Mesendoderm (in vitro differentiated cells): ENCODE data around the gene TNFSF15.

Source experiments
- DNase-seq: peaks from one replicate; pipeline ENCODE4 v3.0.0; 2013
- H2AK5ac ChIP-seq: 2 replicates; pipeline ENCODE4 v1.6.1; 2013; ENCODE audit warnings: low read length, inconsistent platforms
- H2BK120ac ChIP-seq: 2 replicates; pipeline ENCODE4 v1.6.1; 2013; ENCODE audit warnings: low read depth, mild to moderate bottlenecking, low read length, moderate library complexity, mixed read lengths
- H2BK15ac ChIP-seq: replicated peaks from 2 replicates; pipeline ENCODE4 v1.6.1; 2013; ENCODE audit warnings: low read depth, mild to moderate bottlenecking, moderate library complexity
- H2BK5ac ChIP-seq: 2 replicates; pipeline ENCODE4 v1.6.1; 2013; ENCODE audit warnings: low read length, inconsistent platforms
- H3K18ac ChIP-seq: 2 replicates; pipeline ENCODE4 v1.6.1; 2013; ENCODE audit warnings: mild to moderate bottlenecking, low read length, mixed read lengths
- H3K23ac ChIP-seq: one replicate; pipeline ENCODE4 v1.6.1; 2013; ENCODE audit warnings: low read length
- H3K27ac ChIP-seq: 2 replicates; pipeline ENCODE4 v1.5.1; 2013; ENCODE audit warnings: low read depth, mild to moderate bottlenecking, inconsistent platforms, low read length, moderate library complexity
- H3K27me3 ChIP-seq: 2 replicates; pipeline ENCODE4 v1.6.1; 2013; ENCODE audit warnings: low read length, control low read depth, mild to moderate bottlenecking, inconsistent platforms; ENCODE audit not compliant: insufficient read depth, poor library complexity
- H3K36me3 ChIP-seq: 2 replicates; pipeline ENCODE4 v1.6.1; 2013; ENCODE audit warnings: low read length, inconsistent platforms; ENCODE audit not compliant: control insufficient read depth, insufficient read depth
- H3K4ac ChIP-seq: one replicate; pipeline ENCODE4 v1.6.1; 2013; ENCODE audit warnings: low read depth, mild to moderate bottlenecking, low read length, moderate library complexity
- H3K4me1 ChIP-seq: 2 replicates; pipeline ENCODE4 v1.6.1; 2013; ENCODE audit warnings: low read depth, low read length, inconsistent platforms; ENCODE audit not compliant: control insufficient read depth
- H3K4me2 ChIP-seq: 2 replicates; pipeline ENCODE4 v1.6.1; 2013; ENCODE audit warnings: low read length
- H3K4me3 ChIP-seq: 2 replicates; pipeline ENCODE4 v1.5.1; 2013; ENCODE audit warnings: mild to moderate bottlenecking, low read length
- H3K56ac ChIP-seq: one replicate; pipeline ENCODE4 v1.6.1; 2013; ENCODE audit warnings: low read length
- H3K79me1 ChIP-seq: 2 replicates; pipeline ENCODE4 v1.6.1; 2013; ENCODE audit warnings: low read length, inconsistent platforms
- H3K79me2 ChIP-seq: 2 replicates; pipeline ENCODE4 v1.6.1; 2013; ENCODE audit warnings: mild to moderate bottlenecking, low read length; ENCODE audit not compliant: control insufficient read depth, insufficient read depth
- H3K9ac ChIP-seq: 2 replicates; pipeline ENCODE4 v1.6.1; 2013; ENCODE audit warnings: low read length, inconsistent platforms
- H4K5ac ChIP-seq: one replicate; pipeline ENCODE4 v1.6.1; 2013; ENCODE audit warnings: low read length
- H4K8ac ChIP-seq: one replicate; pipeline ENCODE4 v1.6.1; 2013; ENCODE audit warnings: low read depth, mild to moderate bottlenecking, control low read depth, low read length, moderate library complexity
- WGBS: extraction: QIAGEN DNeasy Blood & Tissue Kit; methylation state at CpG from one replicate; pipeline ENCODE4 v1.1.7; 2013; ENCODE audit warnings: low lambda C conversion rate, missing lambda C conversion rate; ENCODE audit not compliant: insufficient coverage; ENCODE audit errors: extremely low coverage; 5-methylcytosine and 5-hydroxymethylcytosine counted together

TNFSF15 gene

DNA sequence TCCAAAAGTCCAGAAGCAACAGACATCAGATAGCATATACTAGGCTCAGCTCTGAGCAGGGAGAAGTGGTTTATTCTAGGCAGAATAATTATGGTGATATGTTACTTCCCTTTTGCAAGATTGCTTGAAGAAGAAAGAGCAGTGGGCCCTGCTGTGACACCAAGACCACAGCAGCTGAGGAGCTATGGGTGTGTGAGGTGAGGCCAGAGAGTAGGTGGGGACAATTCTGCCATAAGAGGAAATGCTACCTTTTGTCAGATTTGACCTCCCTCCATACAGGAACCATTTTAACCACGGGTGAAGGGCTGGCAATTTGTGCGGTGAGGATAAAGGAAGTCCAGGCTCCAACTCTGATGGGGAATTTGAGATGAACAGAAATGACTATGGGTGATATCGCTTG, 51.3 kb downstream of the TNFSF15 start:
- no peak overlapping the region for H3K23ac ChIP-seq
- no peak overlapping the region for H3K56ac ChIP-seq

DNA sequence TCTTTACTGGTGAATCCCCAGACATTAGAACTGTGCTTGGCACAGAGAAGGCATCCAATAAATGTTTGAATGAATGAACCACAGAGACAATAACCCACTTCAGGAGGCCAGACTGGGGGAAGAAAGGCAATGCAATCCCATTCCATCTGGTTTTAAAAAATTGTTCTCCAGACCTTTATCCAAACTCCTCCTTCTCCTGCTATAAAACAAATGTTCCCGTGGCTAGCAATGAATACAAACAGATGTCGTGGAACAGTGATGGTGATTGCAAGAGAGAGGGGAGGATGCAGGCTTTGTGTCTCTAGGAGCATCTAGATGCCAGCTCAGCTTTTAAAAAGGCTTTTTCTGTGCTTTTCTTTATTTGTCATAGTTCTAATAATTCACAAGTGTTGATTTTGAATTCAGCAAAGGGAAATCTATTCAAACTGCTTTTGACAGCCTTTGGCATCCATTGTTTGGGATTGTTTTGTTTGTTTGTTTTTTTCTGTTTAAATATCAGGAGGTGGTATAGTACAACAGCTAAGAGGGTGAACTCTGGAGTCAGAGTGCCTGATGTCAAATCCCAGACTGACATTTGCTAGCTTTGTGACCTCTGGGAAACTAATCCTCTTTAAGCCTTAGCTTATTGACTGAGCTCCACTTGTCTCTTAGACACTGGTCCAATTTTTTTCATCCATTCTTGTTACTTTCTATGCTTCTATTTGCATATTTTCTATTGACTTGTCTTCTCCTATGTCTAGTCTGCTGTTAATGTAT, 59.1 kb downstream of the TNFSF15 start:
- Histone ChIP-seq H2BK120ac (no peak overlapping the region), H3K27me3 (no peaks in the 10 kb centered on the region), H3K56ac (no peak overlapping the region), H3K4me3 (no peak overlapping the region), H2BK15ac (no peak overlapping the region), H3K79me2 (no peaks in the 10 kb centered on the region), H3K27ac (no peak overlapping the region), H3K18ac (no peak overlapping the region), H3K9ac (no peak overlapping the region), H3K4ac (no peak overlapping the region), H4K8ac (no peak overlapping the region), H2BK5ac (no peak overlapping the region), H4K5ac (no peak overlapping the region), H3K23ac (no peak overlapping the region), H3K4me1 (no peaks in the 10 kb centered on the region), H3K36me3 (no peaks in the 10 kb centered on the region), H3K79me1 (no peaks in the 10 kb centered on the region), H3K4me2 (no peak overlapping the region), H2AK5ac (no peak overlapping the region)
- DNase-seq = no peak
- no CpG with 5 or more reads among the region's 2 CpGs for WGBS

More for the DNA sequence above, 51.3 kb downstream of the TNFSF15 start:
- no peaks in the 10 kb centered on the region for H3K79me1 ChIP-seq
- no peak overlapping the region for H4K8ac ChIP-seq
- H3K9ac ChIP-seq = no peak overlapping the region
- no peaks in the 10 kb centered on the region for H3K27me3 ChIP-seq
- H3K4me3 ChIP-seq = no peak overlapping the region
- no peak overlapping the region for H2BK120ac ChIP-seq
- no peaks in the 10 kb centered on the region for H3K79me2 ChIP-seq
- DNase-seq = no peak
- H4K5ac ChIP-seq = no peak overlapping the region
- no peak overlapping the region for H3K4me2 ChIP-seq
- no peaks in the 10 kb centered on the region for H3K4me1 ChIP-seq
- H3K27ac ChIP-seq = no peak overlapping the region
- H3K4ac ChIP-seq = no peak overlapping the region
- no peak overlapping the region for H2AK5ac ChIP-seq
- no peaks in the 10 kb centered on the region for H3K36me3 ChIP-seq
- no CpG with 5 or more reads among the region's 3 CpGs for WGBS
- no peak overlapping the region for H2BK15ac ChIP-seq
- H2BK5ac ChIP-seq = no peak overlapping the region
- no peak overlapping the region for H3K18ac ChIP-seq

DNA sequence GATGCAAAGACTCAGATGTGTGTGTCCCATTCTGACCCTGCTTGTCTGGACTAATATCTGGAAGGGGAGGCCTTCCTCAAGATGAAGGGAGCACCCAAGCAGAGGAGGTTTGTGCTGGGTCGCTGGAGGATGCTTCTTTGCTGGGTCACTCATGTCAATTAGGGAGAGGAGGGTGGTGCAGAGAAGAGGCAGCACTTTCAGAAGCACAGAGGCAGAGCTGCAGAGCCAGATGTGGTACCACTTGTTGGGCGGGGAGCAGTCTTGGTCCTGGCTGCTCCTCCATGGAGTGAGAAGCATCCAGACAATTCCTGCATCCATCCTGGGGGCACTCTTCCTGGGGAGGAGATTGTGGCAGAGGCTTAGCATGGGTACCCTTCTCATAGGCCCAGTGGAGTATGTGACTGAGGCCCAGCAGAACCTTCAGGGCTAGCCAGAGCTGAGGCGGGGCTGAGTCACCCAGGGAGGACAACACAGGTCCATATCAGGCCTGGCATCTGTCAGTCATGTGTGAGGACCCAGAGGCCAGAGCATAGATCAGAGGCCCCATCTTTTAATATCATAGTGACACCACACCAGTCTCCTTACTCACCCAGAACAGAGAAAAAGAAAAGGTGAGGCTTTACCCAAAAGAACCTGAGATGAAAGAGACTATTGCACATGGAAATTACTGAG, 59.8 kb downstream of the TNFSF15 start:
- H2BK5ac ChIP-seq = no peak overlapping the region
- WGBS = no CpG with 5 or more reads among the region's 3 CpGs
- H3K27me3 ChIP-seq = no peaks in the 10 kb centered on the region
- DNase-seq = no peak
- no peak overlapping the region for H3K4me2 ChIP-seq
- no peak overlapping the region for H3K4me3 ChIP-seq
- H3K23ac ChIP-seq = no peak overlapping the region
- no peak overlapping the region for H2BK15ac ChIP-seq
- H3K9ac ChIP-seq = no peak overlapping the region
- H2BK120ac ChIP-seq = no peak overlapping the region
- no peak overlapping the region for H4K8ac ChIP-seq
- no peak overlapping the region for H3K4ac ChIP-seq
- H3K79me2 ChIP-seq = no peaks in the 10 kb centered on the region
- H3K79me1 ChIP-seq = no peaks in the 10 kb centered on the region
- H4K5ac ChIP-seq = no peak overlapping the region
- no peak overlapping the region for H3K56ac ChIP-seq
- H2AK5ac ChIP-seq = no peak overlapping the region
- H3K18ac ChIP-seq = no peak overlapping the region
- H3K36me3 ChIP-seq = no peaks in the 10 kb centered on the region
- no peaks in the 10 kb centered on the region for H3K4me1 ChIP-seq
- H3K27ac ChIP-seq = no peak overlapping the region

DNA sequence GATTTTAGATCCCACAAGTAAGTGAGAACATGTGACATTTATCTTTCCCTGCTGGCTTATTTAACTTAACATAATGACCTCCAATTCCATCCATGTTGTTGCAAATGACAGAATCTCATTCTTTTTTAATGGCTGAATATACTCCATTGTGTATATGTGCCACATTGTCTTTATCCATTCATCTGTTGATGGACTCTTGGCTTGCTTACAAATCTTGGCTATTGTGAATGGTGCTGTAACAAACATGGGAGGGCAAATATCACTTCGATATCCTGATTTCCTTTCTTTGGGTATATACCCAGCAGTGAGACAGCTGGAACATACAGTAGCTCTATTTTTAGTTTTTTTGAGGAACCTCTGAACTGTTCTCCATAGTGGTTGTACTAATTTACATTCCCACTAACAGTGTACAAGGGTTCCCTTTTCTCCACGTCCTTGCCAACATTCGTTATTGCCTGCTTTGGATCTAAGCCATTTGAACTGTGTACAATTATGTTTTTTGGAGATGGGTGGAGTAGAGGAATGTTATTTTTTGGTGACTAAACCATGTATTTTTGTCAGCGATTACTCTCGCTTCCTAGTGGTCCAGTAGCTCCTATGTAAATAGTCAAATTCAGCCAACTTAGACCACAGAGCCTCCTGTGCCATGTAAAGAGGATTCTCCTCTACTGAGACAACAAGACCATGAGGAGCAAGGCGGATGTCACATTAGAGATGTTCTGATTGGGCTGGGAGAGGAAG, 60.6 kb downstream of the TNFSF15 start:
- Histone ChIP-seq H2BK15ac (no peak overlapping the region), H2BK5ac (no peak overlapping the region), H3K4me3 (no peak overlapping the region), H3K27me3 (no peaks in the 10 kb centered on the region), H3K79me2 (no peaks in the 10 kb centered on the region), H3K79me1 (no peaks in the 10 kb centered on the region), H4K8ac (no peak overlapping the region), H2BK120ac (no peak overlapping the region), H3K23ac (no peak overlapping the region), H3K27ac (no peak overlapping the region), H3K36me3 (no peaks in the 10 kb centered on the region), H3K9ac (no peak overlapping the region), H3K18ac (no peak overlapping the region), H2AK5ac (no peak overlapping the region), H3K4ac (no peak overlapping the region), H3K56ac (no peak overlapping the region), H3K4me2 (no peak overlapping the region), H4K5ac (no peak overlapping the region), H3K4me1 (no peaks in the 10 kb centered on the region)
- WGBS = no CpG with 5 or more reads among the region's 6 CpGs
- DNase-seq = no peak

DNA sequence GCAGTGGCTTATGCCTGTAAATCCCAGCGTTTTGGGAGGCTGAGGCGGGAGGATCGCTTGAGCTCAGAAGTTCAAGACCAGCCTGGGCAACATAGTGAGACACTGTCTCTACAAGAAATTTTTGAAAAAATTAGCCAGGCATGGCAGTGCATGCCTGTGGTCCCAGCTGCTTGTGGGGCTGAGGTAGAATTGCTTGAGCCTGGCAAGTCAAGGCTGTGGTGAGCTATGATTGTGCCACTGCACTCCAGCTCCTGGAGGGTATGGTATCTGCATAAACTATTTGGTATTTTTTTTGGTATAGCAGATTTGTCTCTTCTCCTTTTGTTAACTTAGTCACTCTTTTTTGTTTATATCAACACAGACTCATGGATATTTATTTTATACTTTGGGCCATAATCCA, 62.4 kb downstream of the TNFSF15 start:
- no CpG with 5 or more reads among the region's 3 CpGs for WGBS
- no peaks in the 10 kb centered on the region for H3K4me1 ChIP-seq
- no peak overlapping the region for H4K8ac ChIP-seq
- no peak overlapping the region for H3K4ac ChIP-seq
- H3K36me3 ChIP-seq = no peaks in the 10 kb centered on the region
- DNase-seq = no peak
- no peak overlapping the region for H3K56ac ChIP-seq
- H3K4me2 ChIP-seq = no peak overlapping the region
- no peak overlapping the region for H3K23ac ChIP-seq
- no peak overlapping the region for H3K4me3 ChIP-seq
- H2BK5ac ChIP-seq = no peak overlapping the region
- no peak overlapping the region for H2AK5ac ChIP-seq
- H2BK15ac ChIP-seq = no peak overlapping the region
- H2BK120ac ChIP-seq = no peak overlapping the region
- no peak overlapping the region for H3K27ac ChIP-seq
- no peak overlapping the region for H3K18ac ChIP-seq
- H3K79me2 ChIP-seq = no peaks in the 10 kb centered on the region
- H4K5ac ChIP-seq = no peak overlapping the region
- no peaks in the 10 kb centered on the region for H3K79me1 ChIP-seq
- no peaks in the 10 kb centered on the region for H3K27me3 ChIP-seq
- H3K9ac ChIP-seq = no peak overlapping the region
